Measurements from ENCODE around the gene PCDHGA2.
"Not testable (repeated sequence)": the region's sequence is repeated elsewhere in the genome, so short reads cannot be mapped to it uniquely, and the experiment has no call there.

Gene PCDHGA2

GRCh38 chr5:141349917-141350619 is 11.5 kb downstream of the PCDHGA2 start, which contains the start of gene PCDHGB1:
PCDHGB1 (plus strand) TSS chr5:141350099; CDS start chr5:141350261, 162 bp downstream.
- DNase-seq: no peak

GRCh38 chr5:141351591-141351990 is 13.0 kb downstream of the PCDHGA2 start:
- DNase-seq: no peak

GRCh38 chr5:141354900-141355469 is 16.4 kb downstream of the PCDHGA2 start, which contains the start of gene PCDHGA4:
PCDHGA4 (plus strand) TSS chr5:141355021; CDS start chr5:141355108, 87 bp downstream.
- no peak for DNase-seq

GRCh38 chr5:141355641-141356040 is 17.1 kb downstream of the PCDHGA2 start:
- no peak for DNase-seq

- DNase-seq: no peak
Measured at GRCh38 chr5:141356133-141356532, 17.6 kb downstream of the PCDHGA2 start.

GRCh38 chr5:141356950-141357349 is 18.4 kb downstream of the PCDHGA2 start:
- DNase-seq: no peak

- no peak for DNase-seq
Measured at GRCh38 chr5:141359790-141360426, 21.3 kb downstream of the PCDHGA2 start, which contains the start of gene PCDHGB2. PCDHGB2 (plus strand) TSS chr5:141359994; CDS start chr5:141360136, 142 bp downstream.

- DNase-seq: no peak
Measured at GRCh38 chr5:141360685-141361084, 22.1 kb downstream of the PCDHGA2 start.

- no peak for DNase-seq
Measured at GRCh38 chr5:141362719-141363118, 24.2 kb downstream of the PCDHGA2 start.

- no peak for DNase-seq
Measured at GRCh38 chr5:141363952-141364660, 25.5 kb downstream of the PCDHGA2 start, which contains the start of gene PCDHGA5. PCDHGA5 (plus strand) TSS chr5:141364162; CDS start chr5:141364331, 169 bp downstream.

GRCh38 chr5:141366016-141366896 is 27.7 kb downstream of the PCDHGA2 start:
- DNase-seq: no peak

GRCh38 chr5:141369994-141370848 is 31.7 kb downstream of the PCDHGA2 start, which contains the start of gene PCDHGB3:
PCDHGB3 (plus strand) TSS chr5:141370242; CDS start chr5:141370395, 153 bp downstream.
- no peak for DNase-seq

GRCh38 chr5:141371572-141372475 is 33.3 kb downstream of the PCDHGA2 start:
- DNase-seq: no peak

- DNase-seq: no peak
Measured at GRCh38 chr5:141373673-141374317, 35.2 kb downstream of the PCDHGA2 start, which contains the start of gene PCDHGA6. PCDHGA6 (plus strand) TSS chr5:141373891; CDS start chr5:141374084, 193 bp downstream.

GRCh38 chr5:141374627-141375026 is 36.1 kb downstream of the PCDHGA2 start:
- DNase-seq: no peak

- DNase-seq: not testable (repeated sequence)
Measured at GRCh38 chr5:141375444-141376155, 37.0 kb downstream of the PCDHGA2 start.

- DNase-seq: no peak
Measured at GRCh38 chr5:141382469-141383294, 44.1 kb downstream of the PCDHGA2 start, which contains the start of gene PCDHGA7. PCDHGA7 (plus strand) TSS chr5:141382742; CDS start chr5:141382900, 158 bp downstream.
